ENCODE data around the gene SLC2A4RG.
"Not testable (repeated sequence)": the region's sequence is repeated elsewhere in the genome, so short reads cannot be mapped to it uniquely, and the experiment has no call there.

SLC2A4RG gene

GRCh38 chr20:63718996-63719395, 20.6 kb upstream of the SLC2A4RG start:
- Histone ChIP-seq H3K27ac (ENCODE audit: poor library complexity, severe bottlenecking) (no peak overlapping the region), H3K4me3 (ENCODE audit: severe bottlenecking) (no peak overlapping the region), H3K4me1 (ENCODE audit: insufficient read depth, poor library complexity, severe bottlenecking) (no peaks in the 10 kb centered on the region), H3K36me3 (ENCODE audit: low read depth) (peaks cover 82% of the 10 kb centered on the region), H3K9me3 (ENCODE audit: severe bottlenecking) (peaks cover 21% of the 10 kb centered on the region), H3K27me3 (ENCODE audit: insufficient read depth, poor library complexity, severe bottlenecking) (no peaks in the 10 kb centered on the region)
- ATAC-seq (ENCODE audit: low read depth) (no peak), DNase-seq (ENCODE audit: low spot score) (no peak)
- no peak for TF ChIP-seq CTCF (IDR thresholded peaks at IDR 0.05; ENCODE audit: poor library complexity, severe bottlenecking)

GRCh38 chr20:63722967-63723622, 16.5 kb upstream of the SLC2A4RG start:
- ATAC-seq (ENCODE audit: low read depth); DNase-seq (ENCODE audit: low spot score); H3K27ac ChIP-seq (ENCODE audit: poor library complexity, severe bottlenecking); H3K4me3 ChIP-seq (ENCODE audit: severe bottlenecking); H3K27me3 ChIP-seq (ENCODE audit: insufficient read depth, poor library complexity, severe bottlenecking); H3K4me1 ChIP-seq (ENCODE audit: insufficient read depth, poor library complexity, severe bottlenecking): not testable (repeated sequence)
- H3K36me3 ChIP-seq (ENCODE audit: low read depth) = peaks cover 74% of the 10 kb centered on the region
- H3K9me3 ChIP-seq (ENCODE audit: severe bottlenecking) = peaks cover 17% of the 10 kb centered on the region

GRCh38 chr20:63730189-63730733, 9.3 kb upstream of the SLC2A4RG start:
- H3K4me1 ChIP-seq (ENCODE audit: insufficient read depth, poor library complexity, severe bottlenecking); H3K27ac ChIP-seq (ENCODE audit: poor library complexity, severe bottlenecking); H3K27me3 ChIP-seq (ENCODE audit: insufficient read depth, poor library complexity, severe bottlenecking); H3K4me3 ChIP-seq (ENCODE audit: severe bottlenecking); H3K9me3 ChIP-seq (ENCODE audit: severe bottlenecking); ATAC-seq (ENCODE audit: low read depth): not testable (repeated sequence)
- DNase-seq (ENCODE audit: low spot score) = peak; percentile 81
- peaks cover 66% of the 10 kb centered on the region for H3K36me3 ChIP-seq (ENCODE audit: low read depth)

- H3K36me3 ChIP-seq (ENCODE audit: low read depth) = peaks cover 63% of the 10 kb centered on the region
- no peaks in the 10 kb centered on the region for H3K27me3 ChIP-seq (ENCODE audit: insufficient read depth, poor library complexity, severe bottlenecking)
- ATAC-seq (ENCODE audit: low read depth) (no peak), DNase-seq (ENCODE audit: low spot score) (peak; percentile 19)
- no peak overlapping the region for H3K4me3 ChIP-seq (ENCODE audit: severe bottlenecking)
- no peaks in the 10 kb centered on the region for H3K4me1 ChIP-seq (ENCODE audit: insufficient read depth, poor library complexity, severe bottlenecking)
- TF ChIP-seq CTCF (IDR thresholded peaks at IDR 0.05; ENCODE audit: poor library complexity, severe bottlenecking) = no peak
- H3K9me3 ChIP-seq (ENCODE audit: severe bottlenecking) = no peaks in the 10 kb centered on the region
- no peak overlapping the region for H3K27ac ChIP-seq (ENCODE audit: poor library complexity, severe bottlenecking)
Observed at GRCh38 chr20:63731410-63731809, 8.2 kb upstream of the SLC2A4RG start.

GRCh38 chr20:63732118-63733095, 7.2 kb upstream of the SLC2A4RG start:
- Histone ChIP-seq H3K27me3 (ENCODE audit: insufficient read depth, poor library complexity, severe bottlenecking) (no peaks in the 10 kb centered on the region), H3K4me3 (ENCODE audit: severe bottlenecking) (no peak overlapping the region), H3K9me3 (ENCODE audit: severe bottlenecking) (no peaks in the 10 kb centered on the region), H3K27ac (ENCODE audit: poor library complexity, severe bottlenecking) (no peak overlapping the region), H3K36me3 (ENCODE audit: low read depth) (peaks cover 54% of the 10 kb centered on the region), H3K4me1 (ENCODE audit: insufficient read depth, poor library complexity, severe bottlenecking) (no peaks in the 10 kb centered on the region)
- no peak for TF ChIP-seq CTCF (IDR thresholded peaks at IDR 0.05; ENCODE audit: poor library complexity, severe bottlenecking)
- peak; percentile 78 for DNase-seq (ENCODE audit: low spot score)
- ATAC-seq (ENCODE audit: low read depth) = no peak

Measured in RWPE2 (cell line).